ENCODE data around the gene RANGRF.

- no peak for TF ChIP-seq CTCF (IDR thresholded peaks at IDR 0.05; ENCODE audit: low read length)
- TF ChIP-seq EZH2 (IDR thresholded peaks at IDR 0.05; ENCODE audit: borderline replicate concordance, low read length) = no peak
Observed at GRCh38 chr17:8312251-8312650, 23.8 kb downstream of the RANGRF start.
